Mesenchymal stem cell (in vitro differentiated cells and primary cell): ENCODE results near the gene LHFPL6.

Source experiments
- DNase-seq: peaks from one replicate; pipeline ENCODE4 v3.0.0-alpha.2; 2013
- H2AFZ ChIP-seq: one replicate; pipeline ENCODE4 v1.6.1; 2013; ENCODE audit warnings: low read depth, mild to moderate bottlenecking, control low read depth, inconsistent platforms, low read length, moderate library complexity
- H2AK5ac ChIP-seq: 2 replicates; pipeline ENCODE4 v1.6.1; 2013; ENCODE audit warnings: low read length, moderate library complexity, mild to moderate bottlenecking, inconsistent platforms; ENCODE audit not compliant: severe bottlenecking
- H2BK120ac ChIP-seq: one replicate; pipeline ENCODE4 v1.6.1; 2013; ENCODE audit warnings: low read depth, mild to moderate bottlenecking, inconsistent platforms, low read length, moderate library complexity
- H2BK12ac ChIP-seq, 2 experiments: one replicate each; pipeline ENCODE4 v1.6.1; 2013; ENCODE audit warnings: inconsistent platforms in 2 of 2, low read length in 2 of 2, mild to moderate bottlenecking in 2 of 2, moderate library complexity in 2 of 2, control low read depth in 1 of 2
- H2BK15ac ChIP-seq: one replicate; pipeline ENCODE4 v1.6.1; 2013; ENCODE audit warnings: mild to moderate bottlenecking, low read depth, inconsistent platforms; ENCODE audit not compliant: poor library complexity, severe bottlenecking
- H2BK5ac ChIP-seq: 2 replicates; pipeline ENCODE4 v1.6.1; 2013; ENCODE audit warnings: low read depth, mild to moderate bottlenecking, low read length, control low read depth, inconsistent platforms; ENCODE audit not compliant: poor library complexity, severe bottlenecking
- H3K14ac ChIP-seq, 2 experiments: one replicate each; pipeline ENCODE4 v1.6.1; 2013; ENCODE audit warnings: inconsistent platforms in 2 of 2, low read length in 2 of 2, control low read depth in 1 of 2, mild to moderate bottlenecking in 1 of 2, moderate library complexity in 1 of 2
- H3K18ac ChIP-seq, 2 experiments: one replicate each; pipeline ENCODE4 v1.6.1; 2013; ENCODE audit warnings: inconsistent platforms in 2 of 2, low read length in 2 of 2, control low read depth in 1 of 2, low read depth in 1 of 2, mild to moderate bottlenecking in 1 of 2
- H3K23ac ChIP-seq, 2 experiments: one replicate each; pipeline ENCODE4 v1.6.1; 2013; ENCODE audit warnings: inconsistent platforms in 2 of 2, low read length in 2 of 2, mild to moderate bottlenecking in 2 of 2, moderate library complexity in 2 of 2, control low read depth in 1 of 2
- H3K27ac ChIP-seq: 2 replicates; pipeline ENCODE4 v1.5.1; 2013; ENCODE audit warnings: mild to moderate bottlenecking, moderate library complexity, low read length, control low read depth, inconsistent platforms; ENCODE audit not compliant: poor library complexity, severe bottlenecking
- H3K27me3 ChIP-seq, 2 experiments: 2 replicates each; pipeline versions ENCODE4 v1.6.1 to v1.7.0; 2013; ENCODE audit warnings: low read length in 2 of 2, mild to moderate bottlenecking in 2 of 2, moderate library complexity in 2 of 2, control low read depth in 1 of 2, inconsistent platforms in 1 of 2; ENCODE audit not compliant: control insufficient read depth in 1 of 2, insufficient read depth in 1 of 2
- H3K36me3 ChIP-seq, 2 experiments: 2 replicates each; pipeline versions ENCODE4 v1.6.1 to v1.7.0; 2013; ENCODE audit warnings: low read length in 2 of 2, control low read depth in 1 of 2, inconsistent platforms in 1 of 2, low read depth in 1 of 2, mild to moderate bottlenecking in 1 of 2; ENCODE audit not compliant: insufficient read depth in 2 of 2, control insufficient read depth in 1 of 2
- H3K4ac ChIP-seq, 2 experiments: one replicate each; pipeline ENCODE4 v1.6.1; 2013; ENCODE audit warnings: inconsistent platforms in 2 of 2, low read length in 2 of 2, mild to moderate bottlenecking in 2 of 2, moderate library complexity in 2 of 2, control low read depth in 1 of 2, low read depth in 1 of 2
- H3K4me1 ChIP-seq: 2 replicates; pipeline ENCODE4 v1.6.1; 2013; ENCODE audit warnings: low read depth, low read length, control low read depth; ENCODE audit not compliant: control insufficient read depth, insufficient read depth
- H3K4me2 ChIP-seq: 2 replicates; pipeline ENCODE4 v1.6.1; 2013; ENCODE audit warnings: low read length, mild to moderate bottlenecking, inconsistent platforms; ENCODE audit not compliant: poor library complexity, severe bottlenecking
- H3K4me3 ChIP-seq, 2 experiments: 2 replicates each; pipeline versions ENCODE4 v1.5.1 to v1.7.0; 2013; ENCODE audit warnings: low read length in 2 of 2, mild to moderate bottlenecking in 2 of 2, control low read depth in 1 of 2, low read depth in 1 of 2; ENCODE audit not compliant: insufficient read depth in 1 of 2
- H3K79me1 ChIP-seq: replicated peaks from 2 replicates; pipeline ENCODE4 v1.6.1; 2013; ENCODE audit warnings: mild to moderate bottlenecking, control low read depth, low read length, inconsistent platforms; ENCODE audit not compliant: poor library complexity, severe bottlenecking
- H3K9ac ChIP-seq: 2 replicates; pipeline ENCODE4 v1.7.0; 2013; ENCODE audit warnings: mild to moderate bottlenecking, low read length, moderate library complexity
- H3K9me3 ChIP-seq: 2 replicates; pipeline ENCODE4 v1.7.0; 2013; ENCODE audit warnings: mild to moderate bottlenecking, low read length; ENCODE audit not compliant: control insufficient read depth
- H4K8ac ChIP-seq: one replicate; pipeline ENCODE4 v1.6.1; 2013; ENCODE audit warnings: inconsistent platforms, mild to moderate bottlenecking, low read length, moderate library complexity
- H4K91ac ChIP-seq: one replicate; pipeline ENCODE4 v1.6.1; 2013; ENCODE audit warnings: mild to moderate bottlenecking, low read length, inconsistent platforms
- WGBS: methylation state at CpG from one replicate; pipeline ENCODE4 v1.1.7; 2013; ENCODE audit warnings: mixed read lengths; 5-methylcytosine and 5-hydroxymethylcytosine counted together

The LHFPL6 gene

GRCh38 chr13:39494006-39494405, 109.0 kb downstream of the LHFPL6 start:
- Histone ChIP-seq H4K91ac (no peak overlapping the region), H2BK5ac (no peak overlapping the region), H3K27me3 (no peaks in the 10 kb centered on the region), H2BK120ac (no peak overlapping the region), H3K4me3 (no peak overlapping the region), H3K4ac (no peak overlapping the region), H3K36me3 (no peaks in the 10 kb centered on the region), H3K9ac (no peak overlapping the region), H3K79me1 (peaks cover 4% of the 10 kb centered on the region), H3K27ac (no peak overlapping the region), H2BK12ac (no peak overlapping the region), H3K4me1 (no peaks in the 10 kb centered on the region), H2AFZ (no peak overlapping the region), H2BK15ac (no peak overlapping the region), H3K4me2 (no peak overlapping the region), H3K18ac (no peak overlapping the region), H3K14ac (no peak overlapping the region), H3K9me3 (no peaks in the 10 kb centered on the region), H3K23ac (no peak overlapping the region), H2AK5ac (no peak overlapping the region), H4K8ac (no peak overlapping the region)
- no peak for DNase-seq
- 77% methylated on average over 3 of the region's 3 CpGs for WGBS

DNA sequence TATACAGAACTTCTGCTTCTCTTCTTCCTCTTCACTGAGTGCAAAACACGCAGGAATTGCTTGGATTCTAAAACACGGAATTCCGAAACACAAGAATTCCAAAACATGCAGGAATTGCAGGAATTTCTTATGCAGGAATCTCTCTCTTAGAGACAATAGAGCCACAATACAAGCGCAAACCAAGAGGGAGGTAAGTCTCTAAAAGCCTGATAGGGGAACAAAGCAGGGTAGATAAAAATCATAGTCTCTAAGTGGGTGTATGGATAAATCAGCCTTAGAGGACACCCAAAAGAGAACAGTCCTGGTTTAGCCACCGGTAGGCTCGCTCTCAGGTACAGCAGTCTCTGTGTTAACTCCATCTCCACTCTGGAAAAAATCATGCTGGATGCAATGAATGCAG, 112.9 kb downstream of the LHFPL6 start:
- Histone ChIP-seq H2AFZ (no peak overlapping the region), H3K9me3 (no peaks in the 10 kb centered on the region), H3K4me2 (no peak overlapping the region), H2BK12ac (no peak overlapping the region), H2BK5ac (no peak overlapping the region), H3K79me1 (peaks cover 6% of the 10 kb centered on the region), H3K14ac (no peak overlapping the region), H4K91ac (no peak overlapping the region), H4K8ac (no peak overlapping the region), H3K4me3 (no peak overlapping the region), H3K27ac (no peak overlapping the region), H2AK5ac (no peak overlapping the region), H2BK15ac (no peak overlapping the region), H3K9ac (no peak overlapping the region), H2BK120ac (no peak overlapping the region), H3K4ac (no peak overlapping the region), H3K4me1 (no peaks in the 10 kb centered on the region), H3K23ac (no peak overlapping the region), H3K27me3 (no peaks in the 10 kb centered on the region), H3K36me3 (no peaks in the 10 kb centered on the region), H3K18ac (no peak overlapping the region)
- WGBS: 52% methylated on average over 6 of the region's 6 CpGs
- no peak for DNase-seq

- Histone ChIP-seq H3K14ac (no peak overlapping the region), H3K27me3 (no peaks in the 10 kb centered on the region), H3K9me3 (no peaks in the 10 kb centered on the region), H3K79me1 (peaks cover 9% of the 10 kb centered on the region), H3K4me1 (no peaks in the 10 kb centered on the region), H2BK12ac (no peak overlapping the region), H4K91ac (no peak overlapping the region), H2AK5ac (no peak overlapping the region), H4K8ac (no peak overlapping the region), H2AFZ (no peak overlapping the region), H3K23ac (no peak overlapping the region), H3K36me3 (no peaks in the 10 kb centered on the region), H2BK5ac (no peak overlapping the region), H3K4ac (no peak overlapping the region), H3K4me3 (no peak overlapping the region), H3K18ac (no peak overlapping the region), H3K27ac (no peak overlapping the region), H2BK15ac (no peak overlapping the region), H3K9ac (no peak overlapping the region), H2BK120ac (no peak overlapping the region), H3K4me2 (no peak overlapping the region)
- DNase-seq: no peak
These were observed 116.2 kb downstream of the LHFPL6 start for GRCh38 chr13:39486758-39487157.

DNA sequence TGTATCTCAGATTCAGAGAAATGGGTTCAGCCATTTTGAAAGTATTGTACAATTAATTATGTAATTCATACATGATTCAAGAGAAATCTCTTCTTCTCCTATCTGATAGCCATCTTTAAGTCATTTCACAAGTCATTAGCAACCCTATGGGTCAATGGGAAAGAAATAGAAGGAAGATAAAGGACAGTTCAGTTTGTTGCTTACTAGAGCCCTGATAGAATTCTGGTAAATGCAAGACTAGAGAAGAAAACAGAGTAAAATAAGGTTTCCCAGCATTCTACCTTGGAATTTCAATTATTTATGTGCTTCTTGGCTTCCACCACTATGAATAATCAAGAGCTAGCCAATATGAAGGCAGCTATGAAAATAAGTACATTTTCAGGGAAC, 117.7 kb downstream of the LHFPL6 start:
- no peak overlapping the region for H4K91ac ChIP-seq
- H2BK5ac ChIP-seq: no peak overlapping the region
- H3K36me3 ChIP-seq: no peaks in the 10 kb centered on the region

More for the DNA sequence above, 117.7 kb downstream of the LHFPL6 start:
- Histone ChIP-seq H3K4me2 (no peak overlapping the region), H2BK120ac (no peak overlapping the region), H3K79me1 (peaks cover 10% of the 10 kb centered on the region), H2AK5ac (no peak overlapping the region), H4K8ac (no peak overlapping the region), H3K23ac (no peak overlapping the region), H3K4me1 (no peaks in the 10 kb centered on the region), H3K4ac (no peak overlapping the region), H2AFZ (no peak overlapping the region), H3K27ac (no peak overlapping the region), H3K4me3 (no peak overlapping the region), H3K14ac (no peak overlapping the region), H3K18ac (no peak overlapping the region), H3K27me3 (no peaks in the 10 kb centered on the region), H3K9me3 (no peaks in the 10 kb centered on the region), H2BK15ac (no peak overlapping the region), H2BK12ac (no peak overlapping the region), H3K9ac (no peak overlapping the region)
- DNase-seq: no peak
